ENCODE data around the gene CRISP3.
"Not testable (repeated sequence)": the region's sequence is repeated elsewhere in the genome, so short reads cannot be mapped to it uniquely, and the experiment has no call there.

The CRISP3 gene

DNA sequence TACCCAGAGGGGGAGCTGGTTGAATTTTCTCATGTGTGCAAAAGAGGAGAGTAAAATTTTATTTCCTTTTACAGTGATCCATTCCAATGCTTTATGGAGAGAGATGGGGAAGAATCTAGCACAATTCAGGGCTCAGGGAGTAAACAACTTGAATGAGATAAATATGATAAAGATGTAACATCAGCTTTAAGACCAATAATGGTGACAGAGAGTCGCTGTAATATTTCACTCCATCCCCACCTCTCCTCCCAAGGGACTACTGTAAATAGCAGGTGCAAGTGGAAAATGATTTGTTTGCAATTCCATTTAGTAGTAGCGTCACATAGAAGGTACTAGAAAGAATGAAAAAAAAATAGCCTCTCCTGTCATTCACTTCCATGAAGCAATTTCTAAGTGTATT lies 4.8 kb downstream of the CRISP3 start:
- no peaks in the 10 kb centered on the region for H3K36me3 ChIP-seq (ENCODE audit: insufficient read depth, low read depth, low read length)
- H3K9me3 ChIP-seq (ENCODE audit: insufficient read depth, low read depth, low read length), result no peaks in the 10 kb centered on the region
- H3K9ac ChIP-seq (ENCODE audit: low read depth, low read length), result no peak overlapping the region
- H3K27me3 ChIP-seq (ENCODE audit: insufficient read depth, low read length), result no peaks in the 10 kb centered on the region
- no peaks in the 10 kb centered on the region for H3K4me1 ChIP-seq (ENCODE audit: insufficient read depth, low read length)
- no peak overlapping the region for H3K27ac ChIP-seq (ENCODE audit: low read length)
- no peak overlapping the region for H3K4me3 ChIP-seq (ENCODE audit: low read length)

DNA sequence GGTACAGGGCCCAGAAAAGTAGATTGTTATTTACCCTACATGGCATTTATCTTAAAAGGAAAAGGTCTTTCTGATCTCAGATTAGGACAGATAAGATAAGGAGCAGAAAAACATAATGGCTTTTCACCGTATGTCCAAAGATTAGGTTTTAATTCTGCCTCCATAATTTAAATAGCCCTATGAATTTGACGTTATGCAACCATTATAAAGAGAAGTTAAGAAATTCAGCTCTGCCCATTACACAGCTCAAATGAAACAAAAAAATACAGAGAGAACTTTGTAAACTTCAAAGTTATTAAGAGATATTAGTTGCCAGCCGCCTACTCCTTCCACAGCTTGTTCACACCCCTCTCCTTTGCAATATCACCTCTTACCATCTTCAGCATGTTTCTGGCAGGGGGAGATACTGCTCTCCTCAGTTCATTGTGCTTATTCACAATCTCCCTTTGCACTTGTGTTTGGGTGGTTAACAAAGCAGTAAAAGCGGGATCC lies 8.1 kb downstream of the CRISP3 start:
- no peaks in the 10 kb centered on the region for H3K27me3 ChIP-seq (ENCODE audit: insufficient read depth, low read length)
- no peak overlapping the region for H3K9ac ChIP-seq (ENCODE audit: low read depth, low read length)
- no peaks in the 10 kb centered on the region for H3K36me3 ChIP-seq (ENCODE audit: insufficient read depth, low read depth, low read length)
- H3K4me1 ChIP-seq (ENCODE audit: insufficient read depth, low read length), result no peaks in the 10 kb centered on the region
- no peak overlapping the region for H3K4me3 ChIP-seq (ENCODE audit: low read length)
- H3K9me3 ChIP-seq (ENCODE audit: insufficient read depth, low read depth, low read length), result no peaks in the 10 kb centered on the region
- H3K27ac ChIP-seq (ENCODE audit: low read length), result no peak overlapping the region

DNA sequence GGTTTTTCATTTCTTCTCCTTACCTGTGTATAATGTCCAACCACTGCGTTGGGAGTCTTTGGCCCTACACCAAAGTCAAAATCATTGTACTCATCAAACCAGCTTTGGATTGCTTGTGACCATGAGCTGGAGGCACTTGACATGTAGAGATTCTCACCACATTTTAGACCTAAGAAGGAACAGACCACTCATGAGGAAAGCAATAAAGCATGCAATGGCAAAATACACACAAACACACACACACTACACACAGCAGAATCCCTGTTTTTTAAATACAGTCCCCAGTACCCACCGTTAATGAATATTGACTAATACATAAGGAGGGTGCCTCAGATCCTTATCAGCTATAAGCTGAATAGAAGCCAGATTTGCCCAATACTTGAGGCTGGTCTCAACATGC lies 10.5 kb downstream of the CRISP3 start:
- no peaks in the 10 kb centered on the region for H3K9me3 ChIP-seq (ENCODE audit: insufficient read depth, low read depth, low read length)
- H3K4me3 ChIP-seq (ENCODE audit: low read length), result no peak overlapping the region
- H3K9ac ChIP-seq (ENCODE audit: low read depth, low read length), result no peak overlapping the region
- H3K4me1 ChIP-seq (ENCODE audit: insufficient read depth, low read length), result no peaks in the 10 kb centered on the region
- H3K36me3 ChIP-seq (ENCODE audit: insufficient read depth, low read depth, low read length), result no peaks in the 10 kb centered on the region
- no peaks in the 10 kb centered on the region for H3K27me3 ChIP-seq (ENCODE audit: insufficient read depth, low read length)
- no peak overlapping the region for H3K27ac ChIP-seq (ENCODE audit: low read length)

DNA sequence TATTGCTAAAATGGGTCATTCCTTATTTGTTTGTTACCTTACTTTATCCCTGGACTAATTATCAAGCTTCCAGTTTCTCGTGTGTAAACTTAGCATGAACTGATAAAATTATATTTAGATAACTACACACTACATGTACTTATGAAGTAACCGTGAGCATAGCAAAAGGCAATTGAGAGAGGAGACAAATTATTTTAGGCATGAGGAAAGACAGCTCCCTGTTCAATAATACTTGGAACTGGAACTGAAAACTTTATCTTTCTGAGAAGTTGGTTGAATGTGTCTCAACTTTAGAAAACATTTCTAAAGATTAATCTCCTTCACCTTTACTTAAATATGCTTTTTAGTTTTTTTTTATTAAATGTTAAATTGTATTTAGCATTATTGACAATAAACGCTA lies 11.4 kb downstream of the CRISP3 start:
- no peak overlapping the region for H3K27ac ChIP-seq (ENCODE audit: low read length)
- H3K4me1 ChIP-seq (ENCODE audit: insufficient read depth, low read length), result no peaks in the 10 kb centered on the region
- no peaks in the 10 kb centered on the region for H3K27me3 ChIP-seq (ENCODE audit: insufficient read depth, low read length)
- H3K36me3 ChIP-seq (ENCODE audit: insufficient read depth, low read depth, low read length), result no peaks in the 10 kb centered on the region
- no peak overlapping the region for H3K9ac ChIP-seq (ENCODE audit: low read depth, low read length)
- no peaks in the 10 kb centered on the region for H3K9me3 ChIP-seq (ENCODE audit: insufficient read depth, low read depth, low read length)
- H3K4me3 ChIP-seq (ENCODE audit: low read length), result no peak overlapping the region

DNA sequence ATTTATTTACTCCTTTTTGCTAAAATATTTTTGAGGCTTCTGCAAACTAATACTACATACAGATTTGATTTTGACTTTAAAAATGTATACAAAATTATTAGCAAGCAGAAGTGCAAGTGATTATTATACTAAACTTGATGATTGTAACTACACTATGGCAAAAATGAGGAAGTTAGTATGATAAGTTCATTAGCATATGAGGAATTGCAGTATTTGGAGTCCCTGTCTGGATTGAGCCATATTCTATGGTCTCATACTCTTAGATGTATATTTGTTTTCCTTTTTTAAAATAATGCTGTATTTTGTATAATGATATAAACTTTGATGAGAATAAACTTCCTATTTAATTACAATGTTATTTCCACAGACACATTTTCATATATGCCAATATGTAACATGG lies 13.9 kb downstream of the CRISP3 start:
- no peaks in the 10 kb centered on the region for H3K27me3 ChIP-seq (ENCODE audit: insufficient read depth, low read length)
- no peak overlapping the region for H3K9ac ChIP-seq (ENCODE audit: low read depth, low read length)
- H3K9me3 ChIP-seq (ENCODE audit: insufficient read depth, low read depth, low read length), result no peaks in the 10 kb centered on the region
- H3K4me1 ChIP-seq (ENCODE audit: insufficient read depth, low read length), result no peaks in the 10 kb centered on the region
- H3K4me3 ChIP-seq (ENCODE audit: low read length), result no peak overlapping the region
- no peak overlapping the region for H3K27ac ChIP-seq (ENCODE audit: low read length)
- H3K36me3 ChIP-seq (ENCODE audit: insufficient read depth, low read depth, low read length), result no peaks in the 10 kb centered on the region

DNA sequence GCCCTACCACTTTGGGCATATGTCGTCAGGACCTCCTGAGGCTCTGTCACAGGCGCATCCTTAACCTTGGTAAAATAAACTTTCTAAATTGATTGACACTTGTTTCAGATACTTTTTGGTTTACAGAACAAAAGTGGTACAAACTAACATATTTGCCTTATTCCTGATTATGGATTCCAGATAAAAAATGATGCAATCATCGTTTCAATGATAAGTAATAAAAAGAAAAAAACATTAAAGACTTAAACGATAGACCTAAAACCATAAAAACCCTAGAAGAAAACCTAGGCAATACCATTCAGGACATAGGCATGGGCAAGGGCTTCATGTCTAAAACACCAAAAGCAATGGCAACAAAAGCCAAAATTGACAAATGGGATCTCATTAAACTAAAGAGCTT lies 20.3 kb downstream of the CRISP3 start:
- not testable (repeated sequence) for H3K4me1 ChIP-seq (ENCODE audit: insufficient read depth, low read length); H3K4me3 ChIP-seq (ENCODE audit: low read length); H3K27ac ChIP-seq (ENCODE audit: low read length); H3K9ac ChIP-seq (ENCODE audit: low read depth, low read length); H3K36me3 ChIP-seq (ENCODE audit: insufficient read depth, low read depth, low read length); H3K27me3 ChIP-seq (ENCODE audit: insufficient read depth, low read length)
- H3K9me3 ChIP-seq (ENCODE audit: insufficient read depth, low read depth, low read length), result peaks cover 16% of the 10 kb centered on the region

DNA sequence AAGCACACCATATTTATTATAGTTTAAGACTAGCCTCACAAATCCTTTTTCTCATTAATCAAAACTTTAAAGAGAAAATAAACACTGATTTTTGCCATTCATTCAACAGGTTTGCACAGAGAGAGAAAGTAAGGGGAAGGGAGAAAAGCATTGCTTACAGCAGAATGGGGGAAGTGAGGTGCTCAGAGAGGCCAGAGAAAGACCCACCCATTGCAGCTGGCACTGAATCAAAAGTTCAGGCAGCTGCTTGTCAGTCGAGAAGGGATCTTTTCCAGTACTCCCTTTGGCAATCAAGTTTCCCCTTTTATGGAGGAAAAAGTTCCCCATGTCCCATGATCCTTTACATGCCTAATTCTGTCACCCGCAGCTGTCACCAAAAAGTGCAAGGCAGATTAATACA lies 22.9 kb downstream of the CRISP3 start:
- Histone ChIP-seq H3K27me3 (ENCODE audit: insufficient read depth, low read length) (no peaks in the 10 kb centered on the region), H3K9ac (ENCODE audit: low read depth, low read length) (no peak overlapping the region), H3K27ac (ENCODE audit: low read length) (no peak overlapping the region), H3K36me3 (ENCODE audit: insufficient read depth, low read depth, low read length) (no peaks in the 10 kb centered on the region), H3K9me3 (ENCODE audit: insufficient read depth, low read depth, low read length) (peaks cover 24% of the 10 kb centered on the region), H3K4me1 (ENCODE audit: insufficient read depth, low read length) (no peaks in the 10 kb centered on the region), H3K4me3 (ENCODE audit: low read length) (no peak overlapping the region)

DNA sequence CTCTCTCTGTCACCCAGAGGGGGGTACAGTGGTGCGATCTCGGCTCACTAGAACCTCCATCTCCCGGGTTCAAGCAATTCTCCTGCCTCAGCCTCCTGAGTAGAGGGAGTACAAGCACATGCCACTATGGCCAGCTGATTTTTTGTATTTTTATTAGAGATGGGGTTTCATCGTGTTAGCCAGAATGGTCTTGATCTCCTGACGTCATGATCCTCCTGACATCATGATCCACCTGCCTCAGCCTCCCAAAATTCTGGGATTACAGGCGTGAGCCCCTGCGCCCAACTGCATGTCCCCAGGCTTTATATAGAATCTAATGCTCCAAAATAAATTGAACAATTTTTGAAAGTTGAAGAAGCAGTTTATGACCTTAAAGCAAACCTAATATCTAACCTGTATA lies 23.8 kb downstream of the CRISP3 start:
- H3K27ac ChIP-seq (ENCODE audit: low read length), result no peak overlapping the region
- no peak overlapping the region for H3K9ac ChIP-seq (ENCODE audit: low read depth, low read length)
- H3K9me3 ChIP-seq (ENCODE audit: insufficient read depth, low read depth, low read length), result peaks cover 24% of the 10 kb centered on the region
- no peaks in the 10 kb centered on the region for H3K4me1 ChIP-seq (ENCODE audit: insufficient read depth, low read length)
- no peaks in the 10 kb centered on the region for H3K36me3 ChIP-seq (ENCODE audit: insufficient read depth, low read depth, low read length)
- H3K27me3 ChIP-seq (ENCODE audit: insufficient read depth, low read length), result no peaks in the 10 kb centered on the region
- H3K4me3 ChIP-seq (ENCODE audit: low read length), result no peak overlapping the region

DNA sequence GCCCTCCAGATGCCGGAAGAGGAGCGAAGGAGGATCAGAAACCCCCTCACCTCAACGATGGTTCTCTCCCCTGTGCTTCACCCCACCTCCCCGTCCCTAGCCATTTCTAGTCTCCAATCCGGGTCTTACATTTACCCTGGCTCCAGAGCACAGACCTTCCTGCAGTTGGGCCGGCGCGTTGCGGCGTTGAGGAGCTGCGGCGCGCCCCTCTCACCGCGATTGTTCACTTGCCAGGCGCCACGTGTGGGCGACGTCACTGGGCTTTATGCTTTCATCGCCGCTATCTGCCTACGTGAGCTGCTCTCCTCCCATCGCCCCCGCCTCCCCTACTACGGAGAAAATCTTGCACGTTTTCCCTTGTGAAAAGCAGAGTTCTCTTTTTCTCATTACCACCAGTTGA lies 30.8 kb downstream of the CRISP3 start, which contains the start of gene CRISP2:
Gene CRISP2, minus strand, starts transcription at position 198 of the 400 bp plus-strand sequence. CDS start 4,347 bp downstream, outside the sequence.
- Histone ChIP-seq H3K9ac (ENCODE audit: low read depth, low read length) (no peak within 1 kb of the TSS), H3K9me3 (ENCODE audit: insufficient read depth, low read depth, low read length) (peaks cover 5% of the 10 kb centered on the region; the same call in 1 of the 2 replicates), H3K36me3 (ENCODE audit: insufficient read depth, low read depth, low read length) (no peaks in the 10 kb centered on the region), H3K27me3 (ENCODE audit: insufficient read depth, low read length) (no peaks in the 10 kb centered on the region), H3K4me1 (ENCODE audit: insufficient read depth, low read length) (no peaks in the 10 kb centered on the region), H3K4me3 (ENCODE audit: low read length) (no peak within 1 kb of the TSS), H3K27ac (ENCODE audit: low read length) (no peak within 1 kb of the TSS)

DNA sequence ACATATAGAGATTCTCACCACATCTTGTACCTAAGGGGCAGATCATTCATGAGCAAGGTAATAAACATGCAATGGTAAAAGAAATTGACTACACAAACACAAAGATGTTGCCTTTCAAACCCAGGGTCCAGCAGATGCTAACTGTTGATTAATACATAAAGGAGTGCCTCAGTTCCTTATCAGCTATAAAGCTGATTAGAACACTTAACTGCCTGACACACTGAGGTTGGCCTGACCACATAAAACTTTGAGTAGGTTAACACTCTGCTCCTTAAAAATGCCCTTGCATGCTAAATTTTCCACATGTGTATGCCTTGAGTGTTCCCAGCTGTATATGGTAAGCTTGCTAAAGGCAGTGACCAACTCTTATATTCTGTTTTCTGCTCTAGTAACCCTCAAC lies 45.7 kb downstream of the CRISP3 start:
- Histone ChIP-seq H3K9ac (ENCODE audit: low read depth, low read length) (no peak overlapping the region), H3K27me3 (ENCODE audit: insufficient read depth, low read length) (no peaks in the 10 kb centered on the region), H3K36me3 (ENCODE audit: insufficient read depth, low read depth, low read length) (no peaks in the 10 kb centered on the region), H3K9me3 (ENCODE audit: insufficient read depth, low read depth, low read length) (no peaks in the 10 kb centered on the region), H3K4me1 (ENCODE audit: insufficient read depth, low read length) (no peaks in the 10 kb centered on the region), H3K4me3 (ENCODE audit: low read length) (no peak overlapping the region), H3K27ac (ENCODE audit: low read length) (no peak overlapping the region)

DNA sequence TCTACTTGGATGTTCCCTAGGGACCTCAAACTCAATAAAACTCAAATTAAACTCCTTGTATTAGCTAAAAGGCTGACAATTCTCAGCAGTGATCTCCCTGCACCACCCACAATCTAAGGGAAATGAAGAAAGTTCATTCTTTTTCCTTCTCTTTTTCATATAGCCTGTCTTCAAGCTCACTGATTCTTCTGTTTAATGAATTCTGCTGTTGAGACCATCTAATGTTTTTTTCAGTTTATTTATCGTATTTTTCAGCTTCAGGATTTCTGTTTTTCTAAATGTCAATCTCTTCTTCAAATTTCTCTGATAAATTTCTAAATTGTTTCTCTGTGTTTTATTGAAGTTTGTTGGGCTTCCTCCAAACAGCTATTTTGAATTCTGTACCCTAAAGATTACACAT lies 50.7 kb downstream of the CRISP3 start:
- Histone ChIP-seq H3K9ac (ENCODE audit: low read depth, low read length) (no peak overlapping the region), H3K4me1 (ENCODE audit: insufficient read depth, low read length) (no peaks in the 10 kb centered on the region), H3K9me3 (ENCODE audit: insufficient read depth, low read depth, low read length) (no peaks in the 10 kb centered on the region), H3K36me3 (ENCODE audit: insufficient read depth, low read depth, low read length) (no peaks in the 10 kb centered on the region), H3K27me3 (ENCODE audit: insufficient read depth, low read length) (no peaks in the 10 kb centered on the region), H3K27ac (ENCODE audit: low read length) (no peak overlapping the region), H3K4me3 (ENCODE audit: low read length) (no peak overlapping the region)

DNA sequence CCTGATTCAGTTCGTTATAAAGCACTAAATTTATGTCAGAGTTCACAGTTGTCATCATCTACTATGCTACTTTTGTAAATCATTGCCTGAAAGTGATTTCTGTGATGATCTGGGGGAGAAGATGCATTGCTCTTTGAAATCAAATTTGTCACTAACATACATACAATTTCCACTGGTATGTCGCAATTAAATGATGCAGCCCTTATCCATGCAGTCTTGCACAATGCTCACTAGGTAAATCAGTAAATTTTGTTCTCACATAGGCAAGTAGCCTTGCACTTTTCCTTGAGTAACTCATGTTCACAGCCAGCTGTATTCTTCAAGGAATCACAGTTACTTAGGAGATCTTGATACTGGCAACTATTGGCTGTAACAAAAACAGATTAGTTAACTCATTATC lies 51.7 kb downstream of the CRISP3 start:
- Histone ChIP-seq H3K9me3 (ENCODE audit: insufficient read depth, low read depth, low read length) (no peaks in the 10 kb centered on the region), H3K27ac (ENCODE audit: low read length) (no peak overlapping the region), H3K36me3 (ENCODE audit: insufficient read depth, low read depth, low read length) (no peaks in the 10 kb centered on the region), H3K4me1 (ENCODE audit: insufficient read depth, low read length) (no peaks in the 10 kb centered on the region), H3K4me3 (ENCODE audit: low read length) (no peak overlapping the region), H3K27me3 (ENCODE audit: insufficient read depth, low read length) (no peaks in the 10 kb centered on the region), H3K9ac (ENCODE audit: low read depth, low read length) (no peak overlapping the region)
